HCT116 (cell line): Measurements from ENCODE around the gene PRSS33. TPM values are rescaled to one million over a fixed set of nuclear protein-coding genes. Genes with fewer than 3 reads are reported as not detected.

ENCODE experiments used
- ATAC-seq: fragments of 200-7000 bp; cut with Tn5 transposase; 2 replicates; pipeline ENCODE4 v1.9.1; 2020; ENCODE audit warnings: mild to moderate bottlenecking, moderate library complexity
- BruUV-seq: library from RNA; stranded (reverse); fragments of 400-500 nt; replicated peaks from 2 replicates; lab custom pipeline; 2021; lab: Mats Ljungman, UMichigan
- CTCF ChIA-PET: fragments of 300-600 bp; sonication (Branson Sonifier 250); formaldehyde crosslinking; loops from one replicate; lab custom pipeline; 2021; ENCODE audit warnings: antibody characterized with exemption; lab: Charles Lee
- POLR2A ChIA-PET: fragments of 300-600, 350-600 bp; sonication (Branson Sonifier 250); formaldehyde crosslinking; loops from one replicate; lab custom pipeline; 2021; ENCODE audit warnings: antibody characterized with exemption; lab: Charles Lee
- RAD21 ChIA-PET, 2 experiments: fragments of 300-600 bp; sonication (Branson Sonifier 250); formaldehyde crosslinking; loops; one replicate each; lab custom pipeline; 2023; ENCODE audit warnings: low total read pairs in 2 of 2; ENCODE audit not compliant: uncharacterized antibody in 2 of 2, unreplicated experiment in 2 of 2, low non-redundant PET in 1 of 2; lab: Charles Lee
- DNase-seq: peaks from one replicate; pipeline ENCODE4 v3.0.0-alpha.2; 2010; ENCODE audit warnings: low read depth, low spot score
- H2AFZ ChIP-seq: fragments of 200-600 bp; shearing (Covaris generic), sonication (generic); 2 replicates; pipeline ENCODE4 v1.6.1; 2017; ENCODE audit warnings: low read depth, mixed run types, mixed read lengths, antibody characterized with exemption, low read length; ENCODE audit not compliant: poor library complexity, severe bottlenecking
- H3K27ac ChIP-seq: 2 replicates; pipeline ENCODE4 v1.5.1; 2012; ENCODE audit warnings: low read depth, low read length
- H3K27me3 ChIP-seq: fragments of 200-600 bp; sonication (generic); 2 replicates; pipeline ENCODE4 v1.6.1; 2016; ENCODE audit warnings: mixed run types, low read length, mixed read lengths; ENCODE audit not compliant: insufficient read depth
- H3K36me3 ChIP-seq, 2 experiments: fragments of 200-500 bp in 1 of 2; fragments of 200-600 bp in 1 of 2; sonication (Bioruptor generic) in 1 of 2; sonication (generic) in 1 of 2; 2 replicates each; pipeline versions ENCODE4 v1.5.1 to v1.6.1; 2014 to 2016; ENCODE audit warnings: low read length in 2 of 2, inconsistent platforms in 1 of 2, mixed read lengths in 1 of 2, mixed run types in 1 of 2; ENCODE audit not compliant: insufficient read depth in 2 of 2, control insufficient read depth in 1 of 2
- H3K4me1 ChIP-seq, 2 experiments: fragments of 200-600 bp in 1 of 2; sonication (generic) in 1 of 2; 2 replicates each; pipeline versions ENCODE4 v1.5.1 to v1.6.1; 2012 to 2017; ENCODE audit warnings: low read length in 2 of 2, inconsistent platforms in 1 of 2, mild to moderate bottlenecking in 1 of 2, mixed read lengths in 1 of 2, mixed run types in 1 of 2, moderate library complexity in 1 of 2; ENCODE audit not compliant: insufficient read depth in 2 of 2, control insufficient read depth in 1 of 2
- H3K4me2 ChIP-seq: fragments of 200-600 bp; sonication (generic); 2 replicates; pipeline ENCODE4 v1.6.1; 2017; ENCODE audit warnings: mixed run types, low read length, mixed read lengths
- H3K4me3 ChIP-seq, 2 experiments: fragments of 200-600 bp in 1 of 2; sonication (generic) in 1 of 2; replicated peaks in 1 of 2; 2 replicates each; pipeline ENCODE4 v1.5.1; 2011 to 2016; ENCODE audit warnings: low read length in 2 of 2, control low read depth in 1 of 2, low read depth in 1 of 2, mild to moderate bottlenecking in 1 of 2, mixed read lengths in 1 of 2, mixed run types in 1 of 2
- H3K79me2 ChIP-seq: fragments of 200-600 bp; sonication (generic); 2 replicates; pipeline ENCODE4 v1.6.1; 2017; ENCODE audit warnings: mild to moderate bottlenecking, mixed run types, low read length, moderate library complexity, mixed read lengths; ENCODE audit not compliant: insufficient read depth
- H3K9ac ChIP-seq: fragments of 200-600 bp; sonication (generic); 2 replicates; pipeline ENCODE4 v1.6.1; 2016; ENCODE audit warnings: low read length, mixed read lengths
- H3K9me2 ChIP-seq: fragments of 200-600 bp; sonication (generic), shearing (Covaris generic); 2 replicates; pipeline ENCODE4 v1.6.1; 2017; ENCODE audit warnings: mixed run types, mild to moderate bottlenecking, moderate library complexity; ENCODE audit not compliant: insufficient read depth
- H3K9me3 ChIP-seq, 2 experiments: fragments of 200-500 bp in 1 of 2; fragments of 200-600 bp in 1 of 2; sonication (Bioruptor generic) in 1 of 2; sonication (generic) in 1 of 2; 2 replicates each; pipeline ENCODE4 v1.6.1; 2014 to 2017; ENCODE audit warnings: low read length in 2 of 2, mixed read lengths in 2 of 2, inconsistent platforms in 1 of 2, low read depth in 1 of 2, mild to moderate bottlenecking in 1 of 2, mixed run types in 1 of 2, moderate library complexity in 1 of 2; ENCODE audit not compliant: control insufficient read depth in 1 of 2, insufficient read depth in 1 of 2
- H4K20me1 ChIP-seq: fragments of 200-600 bp; sonication (generic), shearing (Covaris generic); 2 replicates; pipeline ENCODE4 v1.6.1; 2017; ENCODE audit warnings: mixed run types, mild to moderate bottlenecking, moderate library complexity; ENCODE audit not compliant: insufficient read depth
- ATF3 ChIP-seq: IDR thresholded peaks from 2 replicates; pipeline ENCODE4 v1.6.1; 2012
- CBX3 ChIP-seq: IDR thresholded peaks from 2 replicates; pipeline ENCODE4 v1.6.1; 2012; ENCODE audit warnings: low read depth
- CEBPB ChIP-seq: IDR thresholded peaks from 2 replicates; pipeline ENCODE4 v1.6.1; 2012; ENCODE audit warnings: low read depth
- CTCF ChIP-seq, 3 experiments: fragments of 200-600 bp in 1 of 3; sonication (generic) in 1 of 3; IDR thresholded peaks in 2 of 3; conservative IDR thresholded peaks in 1 of 3; 2 replicates each; pipeline ENCODE4 v1.5.1; 2012 to 2017; ENCODE audit warnings: low read depth in 2 of 3, low read length in 2 of 3, antibody characterized with exemption in 1 of 3, borderline replicate concordance in 1 of 3, control low read depth in 1 of 3, mild to moderate bottlenecking in 1 of 3, mixed read lengths in 1 of 3, mixed run types in 1 of 3, moderate library complexity in 1 of 3; ENCODE audit not compliant: insufficient read depth in 1 of 3
- EGR1 ChIP-seq: IDR thresholded peaks from 2 replicates; pipeline ENCODE4 v1.6.1; 2012; ENCODE audit warnings: low read depth
- ELF1 ChIP-seq: IDR thresholded peaks from 2 replicates; pipeline ENCODE4 v1.6.1; 2012; ENCODE audit warnings: low read depth, borderline replicate concordance
- EZH2phosphoT487 ChIP-seq: fragments of 200-600 bp; IDR thresholded peaks from 2 replicates; pipeline ENCODE4 v1.6.1; 2018; ENCODE audit warnings: antibody characterized with exemption, borderline replicate concordance
- FOSL1 ChIP-seq: IDR thresholded peaks from 2 replicates; pipeline ENCODE4 v1.6.1; 2012; ENCODE audit warnings: low read depth
- JUND ChIP-seq: IDR thresholded peaks from 2 replicates; pipeline ENCODE4 v1.6.1; 2012
- MAX ChIP-seq: IDR thresholded peaks from 2 replicates; pipeline ENCODE4 v1.6.1; 2012
- POLR2A ChIP-seq: IDR thresholded peaks from 2 replicates; pipeline ENCODE4 v1.7.0; 2011; ENCODE audit warnings: borderline replicate concordance; ENCODE audit not compliant: insufficient read depth, insufficient read length; ENCODE audit errors: extremely low read depth
- REST ChIP-seq: IDR thresholded peaks from 2 replicates; pipeline ENCODE4 v1.6.1; 2012; ENCODE audit warnings: low read depth
- SP1 ChIP-seq: IDR thresholded peaks from 2 replicates; pipeline ENCODE4 v1.6.1; 2012; ENCODE audit warnings: low read depth
- TCF7L2 ChIP-seq: IDR thresholded peaks from 2 replicates; pipeline ENCODE4 v1.7.0; 2011; ENCODE audit warnings: borderline replicate concordance, inconsistent platforms; ENCODE audit not compliant: insufficient read depth, insufficient read length; ENCODE audit errors: extremely low read depth
- intact Hi-C: fragments of 100-400 bp; cut with micrococcal nuclease; formaldehyde crosslinking; loops from 2 replicates; pipeline ENCODE4 v1.10.0; 2022
- total RNA-seq: library from RNA; stranded (reverse); gene quantifications from one replicate; pipeline ENCODE4 v1.2.1, GENCODE V29; 2021; ENCODE audit not compliant: unreplicated experiment

PRSS33 gene
- total RNA-seq, 1 experiment from 2014 or later = not detected

GRCh38 chr16:2803545-2804195, 16.3 kb upstream of the PRSS33 start:
- peaks cover 0 to 12% of the 10 kb centered on the region in 2 experiments; a peak in 2 of 4 replicates for H3K9me3 ChIP-seq
- H3K27ac ChIP-seq = no peak overlapping the region
- no TSS peak for BruUV-seq
- POLR2A ChIA-PET = no interaction called here
- no peaks in the 10 kb centered on the region for H3K36me3 ChIP-seq
- H4K20me1 ChIP-seq = no peaks in the 10 kb centered on the region
- CTCF ChIA-PET = no interaction called here
- ATAC-seq = no peak
- H3K27me3 ChIP-seq = no peaks in the 10 kb centered on the region
- RAD21 ChIA-PET = no interaction called here
- H3K4me3 ChIP-seq = no peak overlapping the region
- H3K9ac ChIP-seq = no peak overlapping the region
- no peaks in the 10 kb centered on the region for H3K9me2 ChIP-seq
- H3K79me2 ChIP-seq = no peaks in the 10 kb centered on the region
- peak; percentile 12 for DNase-seq
- H3K4me2 ChIP-seq = no peak overlapping the region
- H3K4me1 ChIP-seq = peaks cover 0 to 3% of the 10 kb centered on the region in 2 experiments; a peak in 1 of 4 replicates
- H2AFZ ChIP-seq = no peak overlapping the region
- no peak for TF ChIP-seq CEBPB
- TF ChIP-seq EGR1 = no peak
- peak; percentile 39; the same call in 1 of the 2 replicates for TF ChIP-seq CBX3
- no peak for TF ChIP-seq MAX
- intact Hi-C loops = no loop called here

- H3K4me2 ChIP-seq = no peak overlapping the region
- no peaks in the 10 kb centered on the region for H3K27me3 ChIP-seq
- no peaks in the 10 kb centered on the region for H3K79me2 ChIP-seq
- 0 out of 2 replicates have a peak, but pooled peaks have one; percentile 36 for ATAC-seq
- DNase-seq = no peak
- peaks cover 0 to 6% of the 10 kb centered on the region in 2 experiments; a peak in 2 of 4 replicates for H3K9me3 ChIP-seq
- H3K9ac ChIP-seq = no peak overlapping the region
- no peak overlapping the region for H2AFZ ChIP-seq
- H3K36me3 ChIP-seq = no peaks in the 10 kb centered on the region
- ChIA-PET RAD21 (no interaction called here), POLR2A (no interaction called here), CTCF (no interaction called here)
- H3K27ac ChIP-seq = no peak overlapping the region
- no peaks in the 10 kb centered on the region for H4K20me1 ChIP-seq
- peaks cover under 1 to 11% of the 10 kb centered on the region in 2 experiments for H3K4me1 ChIP-seq
- H3K9me2 ChIP-seq = no peaks in the 10 kb centered on the region
- no peak overlapping the region for H3K4me3 ChIP-seq
- intact Hi-C loops = no loop called here
- TF ChIP-seq CBX3 (no peak), POLR2A (no peak), CTCF (IDR thresholded peaks at IDR 0.05 in 2 of 3, conservative IDR thresholded peaks at IDR 0.05 in 1 of 3; ENCODE audit: borderline replicate concordance in 1 of 3, insufficient read depth in 1 of 3, low read depth in 2 of 3, low read length in 2 of 3) (no peak), SP1 (no peak), FOSL1 (no peak), REST (no peak), TCF7L2 (no peak), JUND (no peak), EGR1 (no peak), ELF1 (no peak), EZH2phosphoT487 (no peak), ATF3 (no peak)
- no TSS peak for BruUV-seq
Observed at GRCh38 chr16:2799859-2800226, 12.5 kb upstream of the PRSS33 start.
